EH (cell line): ENCODE measurements around the gene HEXIM2.

Experiments
- DNase-seq: peaks from one replicate; pipeline ENCODE4 v3.0.0-alpha.2; 2015; ENCODE audit warnings: low read depth

Gene HEXIM2

GRCh38 chr17:45170280-45170930 lies 8.7 kb downstream of the HEXIM2 start:
- DNase-seq = no peak

- DNase-seq = peak; percentile 89
These were observed 9.3 kb downstream of the HEXIM2 start for GRCh38 chr17:45170931-45171337.

- peak; percentile 66 for DNase-seq
These were observed 9.9 kb downstream of the HEXIM2 start for GRCh38 chr17:45171338-45172231.

GRCh38 chr17:45172232-45172540 lies 10.5 kb downstream of the HEXIM2 start:
- no peak for DNase-seq

- peak; percentile 94 for DNase-seq
These were observed 11.0 kb downstream of the HEXIM2 start for GRCh38 chr17:45172541-45173286.

GRCh38 chr17:45175759-45176115 lies 14.1 kb downstream of the HEXIM2 start:
- no peak for DNase-seq

GRCh38 chr17:45177563-45177962 lies 15.9 kb downstream of the HEXIM2 start:
- DNase-seq = no peak

- no peak for DNase-seq
These were observed 22.5 kb downstream of the HEXIM2 start for GRCh38 chr17:45184144-45184543.

- no peak for DNase-seq
These were observed 25.2 kb downstream of the HEXIM2 start for GRCh38 chr17:45186801-45187354.

GRCh38 chr17:45189009-45189408 lies 27.3 kb downstream of the HEXIM2 start:
- no peak for DNase-seq

GRCh38 chr17:45190503-45191255 lies 29.0 kb downstream of the HEXIM2 start:
- DNase-seq = no peak

GRCh38 chr17:45195424-45195823 lies 33.7 kb downstream of the HEXIM2 start:
- no peak for DNase-seq

GRCh38 chr17:45197108-45197507 lies 35.4 kb downstream of the HEXIM2 start:
- peak; percentile 7 for DNase-seq

- peak; percentile 89 for DNase-seq
These were observed 36.1 kb downstream of the HEXIM2 start for GRCh38 chr17:45197555-45198334.

GRCh38 chr17:45200701-45201100 lies 39.0 kb downstream of the HEXIM2 start:
- no peak for DNase-seq

GRCh38 chr17:45201457-45201856 lies 39.8 kb downstream of the HEXIM2 start:
- DNase-seq = no peak

GRCh38 chr17:45201880-45202279 lies 40.2 kb downstream of the HEXIM2 start:
- peak; percentile 53 for DNase-seq

- peak; percentile 82 for DNase-seq
These were observed 57.4 kb downstream of the HEXIM2 start for GRCh38 chr17:45218895-45219661.
